ENCODE measurements around the gene DAP3. TPM values are rescaled to one million over a fixed set of nuclear protein-coding genes. Genes with fewer than 3 reads are reported as not detected.

DAP3 gene
- total and polyA plus RNA-seq, 2 donors (not counting 1 experiment from before 2014, with no cell fraction given) = 54.2 to 103 TPM

- no peak overlapping the region for H3K4me2 ChIP-seq (ENCODE audit: extremely low read depth, insufficient read depth, low read length)
- no peak for DNase-seq (ENCODE audit: low read depth in 2 of 2)
- no peak overlapping the region for H3K27ac ChIP-seq (ENCODE audit: insufficient read depth, low read length)
- H4K20me1 ChIP-seq (ENCODE audit: control insufficient read depth, extremely low read depth, insufficient read depth, low read length) = no peaks in the 10 kb centered on the region
- TF ChIP-seq CTCF (conservative IDR thresholded peaks at IDR 0.05 in 1 of 2, IDR thresholded peaks at IDR 0.05 in 1 of 2; ENCODE audit: low read depth in 1 of 2, low read length in 2 of 2) = no peak
- no peak for TF ChIP-seq EZH2 (IDR thresholded peaks at IDR 0.05; ENCODE audit: low read length, missing control alignments)
- H2AFZ ChIP-seq (ENCODE audit: low read length) = no peak overlapping the region
- H3K4me1 ChIP-seq (ENCODE audit: control insufficient read depth, extremely low read depth, insufficient read depth, low read length) = no peaks in the 10 kb centered on the region
- peaks cover 3% of the 10 kb centered on the region for H3K36me3 ChIP-seq (ENCODE audit: control insufficient read depth, insufficient read depth, low read length)
- no peak overlapping the region for H3K4me3 ChIP-seq (replicated peaks in 1 of 4; ENCODE audit: control extremely low read depth in 1 of 4, insufficient read depth in 1 of 4, low read depth in 3 of 4, low read length in 4 of 4)
- H3K9ac ChIP-seq (ENCODE audit: insufficient read depth, low read length) = no peak overlapping the region
- no peaks in the 10 kb centered on the region for H3K79me2 ChIP-seq (ENCODE audit: control insufficient read depth, insufficient read depth, low read length)
- no peaks in the 10 kb centered on the region for H3K9me3 ChIP-seq (ENCODE audit: control insufficient read depth, insufficient read depth, low read depth, low read length)
- H3K27me3 ChIP-seq (ENCODE audit: control insufficient read depth, insufficient read depth, low read length) = no peaks in the 10 kb centered on the region
These were observed 36.3 kb downstream of the DAP3 start for GRCh38 chr1:155725142-155725541.

- H3K4me3 ChIP-seq (replicated peaks in 1 of 4; ENCODE audit: control extremely low read depth in 1 of 4, insufficient read depth in 1 of 4, low read depth in 3 of 4, low read length in 4 of 4) = no peak overlapping the region
- H3K79me2 ChIP-seq (ENCODE audit: control insufficient read depth, insufficient read depth, low read length) = no peaks in the 10 kb centered on the region
- no peak overlapping the region for H2AFZ ChIP-seq (ENCODE audit: low read length)
- H3K4me2 ChIP-seq (ENCODE audit: extremely low read depth, insufficient read depth, low read length) = no peak overlapping the region
- H3K27ac ChIP-seq (ENCODE audit: insufficient read depth, low read length) = no peak overlapping the region
- no peaks in the 10 kb centered on the region for H3K9me3 ChIP-seq (ENCODE audit: control insufficient read depth, insufficient read depth, low read depth, low read length)
- H4K20me1 ChIP-seq (ENCODE audit: control insufficient read depth, extremely low read depth, insufficient read depth, low read length) = no peaks in the 10 kb centered on the region
- peak; percentile 70 to 73 for TF ChIP-seq CTCF (conservative IDR thresholded peaks at IDR 0.05 in 1 of 2, IDR thresholded peaks at IDR 0.05 in 1 of 2; ENCODE audit: low read depth in 1 of 2, low read length in 2 of 2)
- TF ChIP-seq EZH2 (IDR thresholded peaks at IDR 0.05; ENCODE audit: low read length, missing control alignments) = no peak
- peak; percentile 58 to 71 for DNase-seq (ENCODE audit: low read depth in 2 of 2)
- H3K4me1 ChIP-seq (ENCODE audit: control insufficient read depth, extremely low read depth, insufficient read depth, low read length) = no peaks in the 10 kb centered on the region
- no peaks in the 10 kb centered on the region for H3K27me3 ChIP-seq (ENCODE audit: control insufficient read depth, insufficient read depth, low read length)
- H3K9ac ChIP-seq (ENCODE audit: insufficient read depth, low read length) = no peak overlapping the region
- peaks cover 3% of the 10 kb centered on the region for H3K36me3 ChIP-seq (ENCODE audit: control insufficient read depth, insufficient read depth, low read length)
These were observed 40.4 kb downstream of the DAP3 start for GRCh38 chr1:155729031-155729898.

GRCh38 chr1:155740995-155741394, 52.1 kb downstream of the DAP3 start:
- Histone ChIP-seq H3K27me3 (ENCODE audit: control insufficient read depth, insufficient read depth, low read length) (no peaks in the 10 kb centered on the region), H3K27ac (ENCODE audit: insufficient read depth, low read length) (no peak overlapping the region), H3K4me1 (ENCODE audit: control insufficient read depth, extremely low read depth, insufficient read depth, low read length) (no peaks in the 10 kb centered on the region), H4K20me1 (ENCODE audit: control insufficient read depth, extremely low read depth, insufficient read depth, low read length) (no peaks in the 10 kb centered on the region), H3K36me3 (ENCODE audit: control insufficient read depth, insufficient read depth, low read length) (no peaks in the 10 kb centered on the region), H3K9me3 (ENCODE audit: control insufficient read depth, insufficient read depth, low read depth, low read length) (no peaks in the 10 kb centered on the region), H2AFZ (ENCODE audit: low read length) (no peak overlapping the region), H3K9ac (ENCODE audit: insufficient read depth, low read length) (no peak overlapping the region), H3K4me2 (ENCODE audit: extremely low read depth, insufficient read depth, low read length) (no peak overlapping the region), H3K79me2 (ENCODE audit: control insufficient read depth, insufficient read depth, low read length) (no peaks in the 10 kb centered on the region), H3K4me3 (replicated peaks in 1 of 4; ENCODE audit: control extremely low read depth in 1 of 4, insufficient read depth in 1 of 4, low read depth in 3 of 4, low read length in 4 of 4) (no peak overlapping the region)
- no peak for TF ChIP-seq CTCF (conservative IDR thresholded peaks at IDR 0.05 in 1 of 2, IDR thresholded peaks at IDR 0.05 in 1 of 2; ENCODE audit: low read depth in 1 of 2, low read length in 2 of 2)
- no peak for TF ChIP-seq EZH2 (IDR thresholded peaks at IDR 0.05; ENCODE audit: low read length, missing control alignments)
- DNase-seq (ENCODE audit: low read depth in 2 of 2) = no peak
